GM12891 (cell line): ENCODE measurements around the gene PTGS1.

ENCODE experiments used
- POLR2A ChIP-seq: IDR thresholded peaks from 2 replicates; pipeline ENCODE4 v1.6.1; 2011; ENCODE audit warnings: low read depth, low read length, control low read depth
- POLR2AphosphoS5 ChIP-seq: IDR thresholded peaks from 2 replicates; pipeline ENCODE4 v1.6.1; 2011; ENCODE audit warnings: low read depth, low read length, control low read depth
- POU2F2 ChIP-seq: IDR thresholded peaks from 2 replicates; pipeline ENCODE4 v1.6.1; 2011; ENCODE audit warnings: low read depth, mild to moderate bottlenecking, control low read depth, low read length, moderate library complexity
- SPI1 ChIP-seq: IDR thresholded peaks from 2 replicates; pipeline ENCODE4 v1.6.1; 2011; ENCODE audit warnings: low read depth, low read length, control low read depth

- TF ChIP-seq POLR2A (no peak), POU2F2 (no peak), SPI1 (no peak), POLR2AphosphoS5 (no peak)
Observed at GRCh38 chr9:122364117-122364782, 6.6 kb upstream of the PTGS1 start.
